Muscle of arm (tissue), 12 donors: ENCODE data around the gene MAPK11. TPM values are rescaled to one million over a fixed set of nuclear protein-coding genes. Genes with fewer than 3 reads are reported as not detected.

Source experiments
- DNase-seq: peaks from one replicate; pipeline ENCODE4 v3.0.0-alpha.2; 2013
- polyA plus RNA-seq, 12 donors: library from polyadenylated mRNA; unstranded; fragments of 120-200 nt; gene quantifications; one replicate each; pipeline ENCODE4 v1.2.1, GENCODE V29; 2013; ENCODE audit not compliant: insufficient read length in 12 of 12

MAPK11 gene
- polyA plus RNA-seq, 12 donors: 4.4 to 7.4 (median 5.5) TPM; not detected in 1

DNA sequence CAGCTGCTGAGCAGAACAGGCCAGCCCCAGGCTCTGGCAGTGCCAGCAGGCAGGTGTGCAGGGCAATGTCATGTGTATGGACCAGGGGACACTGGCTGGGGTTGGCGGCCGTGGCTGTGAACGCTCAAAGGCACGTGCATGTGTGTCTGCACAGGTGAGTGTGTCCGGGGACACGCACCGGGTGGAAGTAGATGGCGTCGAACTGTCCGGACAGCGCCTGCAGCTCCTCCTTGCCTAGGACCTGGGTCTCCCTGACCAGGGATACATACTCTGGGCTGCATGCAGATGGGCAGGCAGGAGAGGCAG lies 20.0 kb downstream of the MAPK11 start:
- DNase-seq: no peak

DNA sequence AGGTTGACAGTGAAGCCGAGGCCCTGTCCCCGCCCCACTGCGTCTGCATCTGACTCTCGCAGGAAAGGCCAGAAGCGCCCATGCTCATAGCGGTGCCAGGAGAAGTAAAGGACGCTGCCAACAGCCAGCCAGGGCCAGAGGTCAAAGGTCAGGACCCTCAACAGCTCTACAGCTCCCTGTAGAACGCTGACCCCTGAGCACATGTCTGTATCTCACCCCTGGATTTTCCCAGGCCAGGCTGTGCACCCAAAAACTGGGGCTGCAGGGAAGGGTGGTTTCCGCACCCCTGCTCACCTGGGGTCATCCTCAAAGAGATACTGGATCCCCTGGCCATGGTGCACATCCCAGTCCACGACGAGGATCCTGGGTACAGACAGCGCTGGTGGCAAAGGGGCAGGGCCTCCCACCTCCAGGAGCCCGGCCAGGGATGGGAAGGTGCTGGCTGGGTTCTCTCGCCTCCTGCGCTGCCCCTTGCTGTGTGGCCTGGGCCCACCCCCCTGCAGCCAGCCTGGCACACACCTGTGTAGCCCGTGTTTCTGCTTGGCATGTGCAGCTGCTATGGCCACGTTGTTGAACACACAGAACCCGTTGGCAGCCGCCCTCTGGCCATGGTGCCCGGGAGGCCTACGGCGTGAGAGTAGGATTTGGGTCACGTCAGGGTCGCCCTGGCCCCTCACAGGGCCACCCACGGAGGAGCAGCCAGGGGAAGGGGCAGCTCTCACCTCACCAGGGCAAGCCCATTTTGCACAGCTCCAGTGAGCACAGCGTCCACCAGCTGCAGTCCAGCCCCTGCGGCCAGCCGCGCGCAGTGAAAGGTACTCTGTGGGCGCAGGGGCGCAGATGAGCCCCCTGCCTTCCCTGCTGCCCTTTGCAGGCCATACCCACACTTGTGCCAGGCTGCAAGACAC lies 20.6 kb downstream of the MAPK11 start:
- no peak for DNase-seq

DNA sequence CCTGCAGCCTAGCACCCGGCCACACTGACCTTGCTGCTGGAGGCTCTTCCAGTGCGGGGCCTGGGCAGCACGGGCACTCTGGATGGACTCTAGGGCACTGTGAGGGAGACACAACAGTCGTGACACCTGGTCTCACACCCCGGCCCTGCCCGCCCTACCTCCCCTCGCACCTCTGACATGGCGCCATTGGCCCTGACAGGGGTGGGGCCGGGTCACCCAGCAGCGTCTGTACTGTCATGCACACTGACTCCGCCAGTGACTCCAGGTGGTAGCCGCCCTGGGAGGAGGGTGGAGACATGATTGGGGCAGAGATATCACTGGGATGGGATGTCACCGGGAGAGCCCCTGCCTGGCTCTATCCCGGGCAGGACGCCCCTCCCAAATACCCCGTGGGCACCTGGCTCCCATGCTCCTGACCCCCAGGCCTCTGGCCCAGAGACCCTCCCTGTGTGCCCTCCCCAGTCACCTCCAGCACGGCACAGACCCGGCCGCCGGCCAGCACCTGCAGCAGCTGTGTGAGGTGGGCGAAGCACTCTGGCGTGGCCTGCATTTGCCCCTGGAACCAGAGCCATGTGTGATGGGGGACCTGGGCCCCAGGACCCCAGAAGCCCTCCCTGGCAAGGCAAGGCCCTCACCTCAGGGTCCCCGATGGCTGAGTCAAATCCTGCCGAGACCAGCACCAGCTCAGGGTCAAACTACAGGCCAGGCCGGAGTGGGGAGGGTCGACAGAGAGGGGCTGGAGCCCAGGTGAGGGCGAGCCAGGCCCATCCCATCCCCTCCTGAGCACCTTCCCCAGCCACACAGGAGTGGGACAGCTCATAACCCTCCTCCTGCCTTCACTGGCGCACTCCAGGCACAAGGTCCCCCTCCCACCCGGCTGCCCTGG lies 21.7 kb downstream of the MAPK11 start:
- no peak for DNase-seq

DNA sequence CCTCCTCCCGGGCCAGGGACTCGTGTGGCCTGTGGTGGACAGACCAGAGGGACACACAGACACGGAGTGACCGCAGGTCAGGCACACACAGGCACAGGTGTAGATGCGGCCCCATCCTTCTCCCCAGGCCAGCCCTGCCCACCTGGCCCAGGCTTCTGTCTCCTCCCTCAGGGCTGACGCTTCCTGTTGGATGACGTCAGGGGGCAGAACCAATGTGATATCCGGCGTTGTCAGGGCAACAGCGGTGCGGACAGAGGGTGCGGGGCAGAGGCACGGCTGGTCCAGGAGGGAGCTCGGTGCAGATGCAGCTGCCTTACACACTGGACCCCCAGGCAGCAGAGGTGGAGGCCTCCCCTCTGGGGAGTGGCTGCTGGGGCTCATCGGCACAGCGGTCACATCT lies 22.4 kb downstream of the MAPK11 start:
- no peak for DNase-seq

DNA sequence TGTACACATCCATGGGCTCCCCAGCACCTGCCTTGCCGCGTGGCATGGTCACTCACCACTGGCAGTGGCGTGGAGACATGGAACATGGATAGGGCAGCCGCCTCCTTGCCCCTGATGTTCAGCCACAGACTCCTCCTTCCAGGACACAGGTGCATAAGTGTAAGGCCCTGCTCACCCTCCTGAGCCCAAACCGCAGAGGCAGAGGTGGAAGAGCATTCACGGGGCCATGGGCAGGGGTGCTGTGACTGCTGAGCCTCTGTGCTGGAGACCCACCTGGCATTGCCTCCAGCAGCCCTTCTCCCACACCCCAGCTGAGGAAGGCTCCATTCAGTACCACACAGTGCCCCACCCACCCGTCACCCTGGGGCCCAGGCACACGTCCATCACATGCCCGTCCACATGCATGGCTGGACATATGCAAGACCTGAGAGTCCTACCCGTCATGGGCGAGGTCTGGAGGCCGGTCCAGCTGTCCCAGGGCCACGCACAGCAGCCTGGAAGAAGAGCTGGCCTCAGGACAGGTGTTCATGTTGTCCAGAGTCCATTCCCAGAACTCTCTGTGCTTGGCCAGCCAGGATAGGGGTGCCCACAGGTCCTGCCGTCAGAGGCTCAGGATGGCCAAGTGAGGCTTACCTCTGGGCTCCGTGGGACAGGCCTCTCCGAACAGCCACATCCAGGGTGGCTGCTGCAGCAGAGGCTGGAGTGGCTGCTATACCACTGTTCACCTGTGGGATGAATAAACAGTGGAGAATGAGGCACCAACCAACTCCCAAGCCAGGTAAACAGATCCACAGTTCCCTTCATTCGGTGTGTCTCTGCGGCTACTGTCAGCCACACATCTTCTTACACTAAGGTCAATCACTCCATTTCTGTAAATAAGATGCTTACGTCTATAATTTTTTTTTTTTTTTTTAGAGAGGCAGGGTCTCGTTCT lies 23.7 kb downstream of the MAPK11 start:
- DNase-seq: no peak

DNA sequence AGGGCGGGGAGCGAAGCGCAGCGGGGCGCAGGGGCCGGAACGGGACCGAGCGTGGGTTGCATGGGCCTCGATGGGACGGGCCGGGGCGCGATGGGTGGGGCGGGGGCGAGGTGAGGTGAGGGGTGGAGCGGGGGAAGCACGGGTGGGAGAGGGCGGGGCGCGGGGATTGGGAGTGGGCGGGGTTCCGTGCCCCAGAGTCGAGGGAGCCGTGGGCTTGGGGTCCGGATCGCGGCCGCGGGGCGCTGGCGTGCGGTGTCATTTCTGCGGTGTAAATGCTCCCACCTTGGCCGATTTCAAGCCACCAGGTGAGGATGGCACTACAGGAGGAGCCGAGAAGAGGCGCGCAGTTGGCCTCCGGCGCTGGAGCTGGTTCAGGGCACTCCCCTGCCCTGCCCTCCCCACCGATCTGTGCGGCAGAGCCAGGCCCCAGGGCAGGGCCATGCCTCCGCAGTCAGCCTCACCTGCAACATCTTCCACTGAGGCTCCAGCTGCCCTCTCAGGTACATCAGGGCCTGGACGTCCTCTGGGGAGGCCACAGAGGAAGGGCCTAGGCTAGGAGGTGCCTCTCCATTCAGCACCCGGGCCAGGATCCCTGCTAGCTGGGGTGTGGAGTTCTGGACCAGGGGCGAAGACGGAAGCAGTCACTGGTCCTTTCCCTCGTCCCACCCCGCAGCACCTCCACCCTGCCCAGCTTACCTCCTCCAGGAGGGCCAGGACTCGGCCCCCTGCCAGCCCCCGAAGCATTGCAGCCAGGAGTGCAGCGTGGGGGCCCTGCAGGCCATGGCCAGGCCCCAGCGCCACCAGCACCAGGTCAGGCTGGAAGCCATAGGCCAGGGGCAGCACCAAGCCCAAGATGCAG lies 24.7 kb downstream of the MAPK11 start:
- no peak for DNase-seq

DNA sequence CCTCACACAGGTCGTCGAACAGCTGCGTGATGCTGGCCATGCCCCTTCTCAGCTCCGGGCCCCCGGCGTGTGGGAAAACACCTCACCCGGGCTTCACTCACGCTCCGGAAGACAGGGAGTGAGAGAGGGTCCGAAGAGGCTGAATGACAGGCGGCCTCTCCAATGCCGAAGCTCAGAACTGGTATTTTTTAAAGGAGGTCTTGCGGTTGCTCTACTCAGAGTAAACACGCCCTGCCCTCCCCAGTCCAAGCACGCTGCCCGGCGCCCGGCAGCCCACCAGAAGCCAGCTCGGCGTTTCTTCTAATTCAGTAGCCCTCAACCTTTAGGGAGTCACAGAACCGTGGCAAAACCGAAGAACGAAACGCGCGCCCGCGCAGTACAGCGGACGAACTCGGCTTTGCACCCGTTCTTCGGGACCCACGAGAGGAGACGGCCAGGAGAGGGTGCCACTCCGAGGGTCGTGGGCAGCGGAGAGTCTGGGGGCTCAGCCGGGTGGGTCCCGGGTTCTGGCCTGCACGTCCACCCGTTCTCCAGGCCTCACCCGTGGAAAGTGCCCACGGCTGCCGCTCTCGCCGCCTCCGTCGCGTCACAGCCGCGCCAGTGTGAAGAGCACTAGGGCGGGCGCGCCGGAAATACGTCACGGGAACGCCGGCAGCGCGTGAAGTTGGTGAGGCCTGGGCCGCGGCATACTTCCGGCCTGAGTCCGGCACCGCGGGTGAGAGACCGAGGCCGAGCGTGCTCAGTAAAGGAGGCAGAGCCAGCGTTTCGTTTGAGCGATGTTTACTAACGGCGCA lies 25.6 kb downstream of the MAPK11 start, which contains the start of gene TUBGCP6:
TUBGCP6 (minus strand) TSS at position 604 of the 794 bp plus-strand sequence; CDS start at position 40, 564 bp downstream.
- DNase-seq: peak; percentile 93

DNA sequence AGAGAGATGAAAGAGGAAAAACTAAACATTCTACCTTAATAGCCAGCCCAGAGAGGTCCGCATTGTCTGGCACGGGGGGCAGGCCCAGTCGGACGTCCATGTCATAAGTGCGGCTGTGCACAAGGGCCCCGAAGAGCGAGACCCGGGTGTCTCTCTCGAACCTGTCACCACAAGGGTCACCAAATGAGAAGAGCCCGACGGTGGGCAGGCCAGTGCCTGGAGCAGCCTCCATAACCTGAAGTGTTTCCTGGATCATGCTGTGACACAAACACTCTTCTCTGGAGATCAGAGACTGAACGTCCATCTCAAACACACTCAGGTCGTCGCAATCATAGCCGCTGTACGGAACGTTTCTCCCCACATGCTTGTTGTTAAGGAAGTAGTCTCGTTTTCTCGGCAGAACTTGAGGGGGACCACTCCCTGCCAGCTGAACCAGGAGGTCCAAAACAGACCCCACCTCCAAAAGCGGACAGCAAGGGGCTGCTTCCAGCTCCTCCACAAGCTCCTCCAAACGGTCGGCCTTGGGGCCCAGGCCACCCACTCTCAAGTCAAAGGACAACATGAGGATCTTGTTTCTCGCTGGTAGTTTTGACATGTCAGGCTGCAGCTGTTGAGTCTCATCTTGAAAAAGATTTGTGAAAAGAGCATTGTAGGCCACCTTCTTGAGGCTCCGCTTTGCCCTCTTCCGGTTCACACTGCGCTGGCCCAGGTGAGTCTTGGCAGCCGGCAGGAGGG lies 26.3 kb downstream of the MAPK11 start:
- no peak for DNase-seq

DNA sequence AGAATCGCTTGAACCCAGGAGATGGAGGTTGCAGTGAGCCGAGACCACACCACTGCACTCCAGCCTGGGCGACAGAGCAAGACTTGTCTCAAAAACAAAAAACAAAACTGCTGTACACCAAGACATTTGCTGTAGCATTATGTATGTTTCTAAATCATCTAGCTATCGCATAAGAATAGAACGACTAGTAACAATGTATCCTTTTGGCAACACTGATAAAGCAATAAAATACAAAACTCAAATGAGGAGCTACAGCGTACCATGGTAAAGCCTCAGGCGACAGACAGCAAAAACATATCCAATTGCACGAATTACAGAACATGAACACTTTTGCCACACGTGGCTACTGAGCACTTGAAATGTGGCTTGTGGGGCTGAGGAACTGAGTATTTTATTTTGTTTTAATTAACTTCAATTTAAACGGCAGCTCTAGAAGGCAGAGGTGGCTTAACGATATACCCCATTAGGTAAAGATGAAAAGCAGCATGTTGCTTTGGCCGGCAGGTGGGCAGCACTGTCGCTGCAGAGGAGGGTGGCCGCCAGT lies 27.7 kb downstream of the MAPK11 start:
- DNase-seq: no peak

DNA sequence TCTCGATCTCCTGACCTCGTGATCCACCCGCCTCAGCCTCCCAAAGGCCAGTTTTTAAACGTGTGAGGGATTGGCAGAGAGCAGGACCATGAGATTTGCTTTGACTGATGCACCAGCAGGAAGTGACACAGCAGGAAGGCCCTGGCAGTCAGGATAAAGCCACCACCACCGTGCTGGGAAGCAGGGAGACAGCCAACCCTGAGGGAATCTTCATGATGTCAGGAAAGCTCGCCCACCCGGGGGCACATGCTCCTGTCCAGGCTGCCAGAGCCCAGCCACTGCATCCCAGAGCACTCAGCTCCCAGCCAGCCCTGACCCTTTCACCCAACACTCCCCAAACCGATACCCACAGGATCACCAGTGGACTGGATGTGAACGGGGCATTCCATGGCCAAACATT lies 31.4 kb downstream of the MAPK11 start:
- DNase-seq: no peak

DNA sequence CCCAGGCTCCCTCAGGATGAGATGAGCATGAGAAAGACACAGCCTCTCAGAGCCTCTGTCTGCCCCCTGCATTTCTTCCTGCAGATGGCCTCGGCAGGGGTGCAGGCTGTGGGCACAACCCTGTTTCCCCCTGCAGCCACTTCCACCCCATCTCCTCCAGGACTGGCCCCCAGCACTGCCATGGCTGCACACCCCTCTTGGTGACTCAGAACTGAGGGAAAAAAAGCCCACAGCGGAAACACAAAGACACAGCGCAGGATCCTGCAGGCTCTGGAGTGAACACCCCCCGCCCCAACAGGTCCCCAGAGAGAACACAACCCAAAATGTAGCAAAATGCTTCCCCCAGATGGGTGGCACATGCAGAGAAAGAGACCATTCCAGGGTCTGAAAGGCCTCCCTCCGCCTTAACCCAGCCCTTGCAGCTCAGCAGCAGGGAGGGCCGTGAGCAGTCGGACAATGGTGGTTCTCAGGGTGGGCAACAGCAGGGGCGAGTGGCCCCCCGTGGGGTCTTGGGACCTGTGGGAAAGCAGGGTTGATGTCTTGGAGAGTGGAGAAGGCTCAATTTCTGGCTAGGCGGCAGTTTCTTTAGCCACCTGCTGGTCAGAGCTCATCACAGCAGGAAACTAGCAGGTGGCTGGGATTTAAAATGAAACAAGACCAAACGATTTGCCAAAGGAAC lies 33.3 kb downstream of the MAPK11 start:
- no peak for DNase-seq

DNA sequence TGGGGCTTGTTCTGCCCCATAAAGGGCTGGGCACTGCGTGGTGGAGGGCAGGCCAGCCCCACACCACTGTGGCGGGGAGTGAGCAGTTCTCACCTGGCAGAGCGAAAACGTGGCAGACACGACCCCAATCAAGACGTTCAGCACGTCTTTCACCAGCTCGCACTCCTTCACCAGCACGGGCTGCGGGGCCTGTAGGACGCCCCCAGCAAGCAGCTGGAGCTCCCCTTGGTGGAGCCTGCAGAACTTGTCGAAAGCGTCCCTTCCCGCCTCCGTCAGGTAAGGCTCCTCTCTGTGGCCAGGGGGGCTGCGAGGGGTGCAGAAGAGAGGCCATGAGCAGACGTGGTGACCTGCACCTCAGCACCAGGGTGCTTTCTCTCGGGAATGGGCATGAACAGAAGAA lies 37.0 kb downstream of the MAPK11 start:
- DNase-seq: no peak

DNA sequence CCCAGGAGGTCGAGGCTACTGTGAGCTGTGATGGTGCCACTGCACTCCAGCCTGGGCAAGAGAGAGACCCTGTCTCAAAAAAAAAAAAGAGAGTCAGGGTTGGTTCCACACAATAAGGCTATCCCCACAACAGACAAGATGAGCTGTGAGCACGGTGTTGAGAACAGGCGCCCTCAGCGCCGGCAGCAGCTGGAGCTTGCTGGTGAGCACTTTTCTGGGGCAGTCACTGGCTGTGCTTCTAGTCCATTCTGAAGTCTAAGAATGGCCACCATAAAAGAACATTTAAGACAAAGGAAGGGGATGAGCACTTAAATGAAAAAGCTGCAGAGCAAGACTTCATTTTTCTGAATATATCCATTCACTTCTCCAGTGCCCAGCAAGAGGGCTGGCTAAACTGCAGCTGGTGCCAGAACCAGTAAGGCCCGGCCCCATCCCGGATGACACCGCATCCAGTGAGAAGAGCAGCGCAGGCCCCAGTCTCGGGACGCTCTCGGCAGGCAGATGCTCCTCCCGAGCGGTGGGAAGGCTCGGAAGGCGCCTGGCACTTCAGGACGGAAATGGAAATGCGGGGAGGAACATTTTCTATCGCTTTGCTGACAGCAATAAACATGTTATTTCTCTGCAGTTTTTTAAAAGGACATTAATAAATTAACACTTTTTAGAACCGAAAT lies 37.6 kb downstream of the MAPK11 start:
- DNase-seq: no peak

DNA sequence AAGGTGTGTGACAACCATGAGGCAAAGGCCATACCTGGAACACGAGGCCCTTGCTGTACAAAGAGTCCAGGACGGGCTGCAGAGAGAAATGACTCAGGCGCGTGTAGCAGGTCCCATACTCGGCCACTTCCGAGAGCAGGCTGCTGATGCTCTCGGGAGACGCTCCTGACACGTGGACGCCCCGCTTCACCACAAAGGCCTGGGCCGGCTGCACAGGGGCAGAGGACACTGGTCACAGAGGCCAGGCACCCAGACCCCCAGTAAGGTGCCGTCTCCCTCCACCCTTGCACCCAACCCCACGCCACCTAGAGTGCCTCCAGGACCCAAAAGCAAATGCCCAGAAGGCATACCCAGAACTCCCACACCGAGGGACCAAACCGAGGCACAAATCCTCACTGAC lies 40.8 kb downstream of the MAPK11 start:
- no peak for DNase-seq

DNA sequence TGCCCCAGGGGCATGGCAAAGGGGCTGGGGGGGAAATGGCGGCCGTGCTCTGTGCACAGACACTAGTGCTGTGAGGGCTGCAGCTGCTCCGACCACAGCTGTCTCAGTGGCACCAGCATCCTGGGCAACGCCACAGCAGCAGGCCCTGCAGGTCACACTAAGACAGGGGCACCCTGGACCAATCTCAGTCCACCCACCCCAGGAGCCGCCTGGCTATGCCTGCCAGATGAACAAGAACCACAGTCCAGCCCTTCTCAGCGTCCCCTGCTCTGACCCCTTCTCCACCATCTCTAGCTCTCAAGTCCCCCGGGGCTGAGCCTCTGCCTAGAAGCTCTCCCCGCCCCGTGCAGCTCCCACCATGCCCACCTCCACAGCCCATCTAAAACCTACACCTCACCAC lies 41.8 kb downstream of the MAPK11 start:
- no peak for DNase-seq

DNA sequence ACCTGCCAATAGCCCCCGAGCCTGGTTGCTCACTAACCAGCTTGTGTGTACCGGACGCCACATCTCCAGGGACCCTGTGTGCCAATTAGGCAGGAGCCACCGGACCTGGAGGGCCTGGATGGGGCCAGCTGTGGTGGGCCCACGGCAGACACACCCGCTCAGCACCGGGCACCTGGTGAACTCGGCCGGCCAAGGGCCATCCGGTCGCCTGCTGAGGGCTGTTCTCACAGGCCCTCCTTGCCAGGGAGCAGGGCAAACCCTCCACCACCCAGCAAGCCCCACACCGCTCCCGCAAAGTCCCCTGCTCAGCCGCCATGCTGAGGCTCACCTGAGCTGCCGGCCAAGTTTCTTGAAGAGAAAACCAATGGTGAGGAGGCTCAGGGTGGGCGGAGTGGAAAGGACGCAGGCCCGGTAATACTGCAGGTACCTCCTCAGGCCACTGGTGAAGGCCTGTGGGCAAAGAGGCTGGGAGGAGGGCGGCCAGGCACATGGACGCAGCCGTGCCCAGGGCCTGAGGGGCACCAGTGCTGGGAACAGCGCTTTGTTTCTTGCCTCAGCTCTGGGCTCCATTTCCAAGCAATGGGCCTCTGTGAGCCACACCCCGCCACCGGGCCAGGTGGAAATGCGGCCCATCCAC lies 42.5 kb downstream of the MAPK11 start:
- DNase-seq: no peak

DNA sequence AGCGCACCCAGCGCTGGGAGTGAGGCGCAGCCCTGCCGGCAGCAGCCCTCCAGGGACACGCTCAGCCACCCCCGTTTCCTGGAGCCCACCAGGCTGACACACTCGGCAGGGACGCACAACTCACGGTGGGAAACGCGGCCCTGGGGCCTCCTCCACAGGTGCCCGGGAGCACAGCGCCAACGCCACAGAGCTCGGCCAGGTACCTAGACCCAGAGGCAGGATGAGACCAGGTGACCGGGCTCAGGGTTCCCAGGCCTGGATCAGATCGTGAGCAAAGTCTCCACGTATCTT lies 43.4 kb downstream of the MAPK11 start:
- no peak for DNase-seq
